Mesendoderm (in vitro differentiated cells): Measurements from ENCODE around the gene DPM2. TPM values are rescaled to one million over a fixed set of nuclear protein-coding genes. Genes with fewer than 3 reads are reported as not detected.
A peak's percentile ranks its signal among the peaks of the same experiment; 100 is the strongest.

Experiments
- DNase-seq: peaks from one replicate; pipeline ENCODE4 v3.0.0; 2013
- H2AK5ac ChIP-seq: 2 replicates; pipeline ENCODE4 v1.6.1; 2013; ENCODE audit warnings: low read length, inconsistent platforms
- H2BK120ac ChIP-seq: 2 replicates; pipeline ENCODE4 v1.6.1; 2013; ENCODE audit warnings: low read depth, mild to moderate bottlenecking, low read length, moderate library complexity, mixed read lengths
- H2BK15ac ChIP-seq: replicated peaks from 2 replicates; pipeline ENCODE4 v1.6.1; 2013; ENCODE audit warnings: low read depth, mild to moderate bottlenecking, moderate library complexity
- H2BK5ac ChIP-seq: 2 replicates; pipeline ENCODE4 v1.6.1; 2013; ENCODE audit warnings: low read length, inconsistent platforms
- H3K18ac ChIP-seq: 2 replicates; pipeline ENCODE4 v1.6.1; 2013; ENCODE audit warnings: mild to moderate bottlenecking, low read length, mixed read lengths
- H3K23ac ChIP-seq: one replicate; pipeline ENCODE4 v1.6.1; 2013; ENCODE audit warnings: low read length
- H3K27ac ChIP-seq: 2 replicates; pipeline ENCODE4 v1.5.1; 2013; ENCODE audit warnings: low read depth, mild to moderate bottlenecking, inconsistent platforms, low read length, moderate library complexity
- H3K27me3 ChIP-seq: 2 replicates; pipeline ENCODE4 v1.6.1; 2013; ENCODE audit warnings: low read length, control low read depth, mild to moderate bottlenecking, inconsistent platforms; ENCODE audit not compliant: insufficient read depth, poor library complexity
- H3K36me3 ChIP-seq: 2 replicates; pipeline ENCODE4 v1.6.1; 2013; ENCODE audit warnings: low read length, inconsistent platforms; ENCODE audit not compliant: control insufficient read depth, insufficient read depth
- H3K4ac ChIP-seq: one replicate; pipeline ENCODE4 v1.6.1; 2013; ENCODE audit warnings: low read depth, mild to moderate bottlenecking, low read length, moderate library complexity
- H3K4me1 ChIP-seq: 2 replicates; pipeline ENCODE4 v1.6.1; 2013; ENCODE audit warnings: low read depth, low read length, inconsistent platforms; ENCODE audit not compliant: control insufficient read depth
- H3K4me2 ChIP-seq: 2 replicates; pipeline ENCODE4 v1.6.1; 2013; ENCODE audit warnings: low read length
- H3K4me3 ChIP-seq: 2 replicates; pipeline ENCODE4 v1.5.1; 2013; ENCODE audit warnings: mild to moderate bottlenecking, low read length
- H3K56ac ChIP-seq: one replicate; pipeline ENCODE4 v1.6.1; 2013; ENCODE audit warnings: low read length
- H3K79me1 ChIP-seq: 2 replicates; pipeline ENCODE4 v1.6.1; 2013; ENCODE audit warnings: low read length, inconsistent platforms
- H3K79me2 ChIP-seq: 2 replicates; pipeline ENCODE4 v1.6.1; 2013; ENCODE audit warnings: mild to moderate bottlenecking, low read length; ENCODE audit not compliant: control insufficient read depth, insufficient read depth
- H3K9ac ChIP-seq: 2 replicates; pipeline ENCODE4 v1.6.1; 2013; ENCODE audit warnings: low read length, inconsistent platforms
- H4K5ac ChIP-seq: one replicate; pipeline ENCODE4 v1.6.1; 2013; ENCODE audit warnings: low read length
- H4K8ac ChIP-seq: one replicate; pipeline ENCODE4 v1.6.1; 2013; ENCODE audit warnings: low read depth, mild to moderate bottlenecking, control low read depth, low read length, moderate library complexity
- WGBS: extraction: QIAGEN DNeasy Blood & Tissue Kit; methylation state at CpG from one replicate; pipeline ENCODE4 v1.1.7; 2013; ENCODE audit warnings: low lambda C conversion rate, missing lambda C conversion rate; ENCODE audit not compliant: insufficient coverage; ENCODE audit errors: extremely low coverage; 5-methylcytosine and 5-hydroxymethylcytosine counted together
- polyA plus RNA-seq, 2 experiments: library from polyadenylated mRNA; stranded (reverse); fragments of 200-250 nt; gene quantifications; one replicate each; pipeline ENCODE4 v1.2.3, GENCODE V29; 2013

Gene DPM2, protein sequence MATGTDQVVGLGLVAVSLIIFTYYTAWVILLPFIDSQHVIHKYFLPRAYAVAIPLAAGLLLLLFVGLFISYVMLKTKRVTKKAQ
- polyA plus RNA-seq (2013, experiment 1 of 2), result 31.9 TPM
- polyA plus RNA-seq (2013, experiment 2 of 2), result 33.2 TPM

DNA sequence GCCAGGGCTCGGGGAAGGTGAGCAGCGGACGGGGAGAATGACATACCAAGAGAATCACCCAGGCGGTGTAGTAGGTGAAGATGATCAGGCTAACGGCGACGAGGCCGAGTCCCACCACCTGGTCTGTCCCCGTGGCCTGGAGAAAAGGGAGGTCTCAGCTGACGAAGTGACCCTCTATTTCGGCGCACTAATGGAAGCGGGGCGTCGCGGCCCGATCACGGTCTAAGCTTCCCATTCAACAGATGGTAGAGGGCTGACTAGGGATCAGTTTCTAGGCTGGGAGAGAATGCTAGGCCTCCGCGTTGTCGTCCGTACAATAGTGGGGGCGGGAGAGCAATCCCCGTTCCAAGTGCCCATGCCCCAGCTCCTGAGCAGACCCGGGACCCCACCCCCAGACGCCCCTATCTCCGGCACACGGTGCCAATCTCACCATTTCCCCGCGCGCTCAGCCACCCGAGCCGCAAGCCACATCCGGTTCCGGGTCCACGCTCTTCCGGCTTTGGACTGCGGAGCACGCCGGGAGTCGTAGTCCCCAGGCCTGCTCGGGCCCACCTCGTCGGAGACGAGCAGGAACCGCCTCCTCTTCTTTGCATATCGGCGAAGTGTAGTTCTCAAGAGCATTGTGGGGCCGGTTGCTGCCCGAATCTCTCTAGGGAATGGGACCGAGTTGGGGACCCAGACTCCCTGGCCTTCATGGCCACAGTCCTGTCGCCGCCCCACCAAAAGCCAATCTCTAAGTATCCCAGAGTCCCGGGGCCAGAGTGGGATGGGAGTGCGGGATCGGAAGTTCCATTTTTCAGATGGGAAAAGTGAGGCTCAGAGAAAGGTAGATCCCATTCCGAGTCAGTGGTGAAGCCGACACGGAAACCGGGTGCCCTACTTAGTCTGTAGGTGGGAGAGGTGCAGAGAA is at the start of gene DPM2:
TSS of gene DPM2 (minus strand) at position 467 of the 910 bp plus-strand sequence. CDS start at position 433, 34 bp downstream.
- Histone ChIP-seq H2AK5ac (peak within 1 kb of the TSS; percentile 12), H3K4me1 (peaks cover 5% of the 10 kb centered on the region), H3K4me2 (peak within 1 kb of the TSS; percentile 96), H2BK120ac (no peak within 1 kb of the TSS), H3K23ac (no peak within 1 kb of the TSS), H2BK5ac (no peak within 1 kb of the TSS), H2BK15ac (no peak within 1 kb of the TSS), H3K36me3 (peaks cover 3% of the 10 kb centered on the region), H3K79me1 (peaks cover 19% of the 10 kb centered on the region), H3K4ac (peak within 1 kb of the TSS; percentile 67), H4K8ac (no peak within 1 kb of the TSS), H3K4me3 (peak within 1 kb of the TSS; percentile 71), H4K5ac (no peak within 1 kb of the TSS), H3K9ac (peak within 1 kb of the TSS; percentile 85), H3K18ac (peak within 1 kb of the TSS; percentile 31), H3K27ac (peak within 1 kb of the TSS; percentile 9), H3K27me3 (no peaks in the 10 kb centered on the region), H3K79me2 (peaks cover 8% of the 10 kb centered on the region), H3K56ac (peak within 1 kb of the TSS; percentile 86)
- peak; percentile 96 for DNase-seq
- WGBS, result no CpG with 5 or more reads among the region's 60 CpGs

DNA sequence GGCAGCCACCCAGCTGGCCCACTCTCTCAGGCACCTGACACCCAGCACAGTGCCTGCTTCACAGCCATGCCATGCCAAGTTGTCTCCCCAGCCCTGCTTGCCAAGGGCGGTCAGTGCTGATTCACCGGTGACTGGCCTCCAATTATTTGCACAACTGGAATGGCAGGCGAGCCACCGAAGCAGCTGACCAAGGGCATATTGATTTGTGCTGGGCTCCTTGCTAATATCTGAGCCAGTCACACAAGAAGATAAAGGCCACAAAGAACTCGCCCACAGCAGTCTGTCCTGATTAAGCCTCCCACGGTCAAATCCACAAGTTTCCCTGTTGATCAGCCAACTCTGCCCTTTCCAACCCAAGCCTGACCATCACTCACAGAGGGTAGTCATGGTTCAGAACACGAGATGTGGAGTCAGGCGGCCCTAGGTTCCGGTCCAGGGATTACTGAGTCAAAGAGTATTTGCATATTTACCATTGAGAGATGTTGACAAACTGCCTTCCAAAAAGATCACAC is 49.5 kb upstream of the DPM2 start:
- no peaks in the 10 kb centered on the region for H3K4me1 ChIP-seq
- no peak overlapping the region for H4K8ac ChIP-seq
- no peak overlapping the region for H3K9ac ChIP-seq
- no peak overlapping the region for H2BK15ac ChIP-seq
- H3K4me2 ChIP-seq, result no peak overlapping the region
- H4K5ac ChIP-seq, result no peak overlapping the region
- no peak overlapping the region for H3K23ac ChIP-seq
- no peak overlapping the region for H3K4ac ChIP-seq
- no peak overlapping the region for H3K27ac ChIP-seq
- no peak overlapping the region for H2BK120ac ChIP-seq
- no peaks in the 10 kb centered on the region for H3K79me1 ChIP-seq
- H3K36me3 ChIP-seq, result no peaks in the 10 kb centered on the region
- H3K27me3 ChIP-seq, result no peaks in the 10 kb centered on the region
- no peak for DNase-seq
- no peak overlapping the region for H3K18ac ChIP-seq
- no CpG with 5 or more reads among the region's 9 CpGs for WGBS
- no peak overlapping the region for H3K4me3 ChIP-seq
- H3K56ac ChIP-seq, result no peak overlapping the region
- H2AK5ac ChIP-seq, result no peak overlapping the region
- no peak overlapping the region for H2BK5ac ChIP-seq
- H3K79me2 ChIP-seq, result no peaks in the 10 kb centered on the region

DNA sequence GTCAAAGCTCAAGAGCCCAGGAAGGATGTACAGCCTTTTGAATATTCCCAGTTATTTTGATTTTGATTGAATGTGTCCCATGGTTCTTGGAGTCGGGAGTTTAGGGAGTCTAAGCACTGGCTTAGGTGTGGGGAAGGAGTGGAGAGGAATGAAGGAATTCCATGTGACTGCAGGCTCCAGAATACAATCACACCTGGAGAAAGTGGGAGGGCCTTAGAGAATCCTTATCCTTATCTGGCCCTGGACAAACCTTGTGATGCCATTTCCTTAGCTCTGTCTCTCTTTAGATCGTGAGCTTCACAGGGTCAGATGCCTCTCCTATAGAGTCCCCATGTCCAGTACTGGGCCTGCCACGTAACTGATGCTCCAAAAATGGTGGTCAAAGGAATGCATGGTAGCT is 47.4 kb upstream of the DPM2 start:
- no CpG with 5 or more reads among the region's 3 CpGs for WGBS
- peak; percentile 61 for DNase-seq

DNA sequence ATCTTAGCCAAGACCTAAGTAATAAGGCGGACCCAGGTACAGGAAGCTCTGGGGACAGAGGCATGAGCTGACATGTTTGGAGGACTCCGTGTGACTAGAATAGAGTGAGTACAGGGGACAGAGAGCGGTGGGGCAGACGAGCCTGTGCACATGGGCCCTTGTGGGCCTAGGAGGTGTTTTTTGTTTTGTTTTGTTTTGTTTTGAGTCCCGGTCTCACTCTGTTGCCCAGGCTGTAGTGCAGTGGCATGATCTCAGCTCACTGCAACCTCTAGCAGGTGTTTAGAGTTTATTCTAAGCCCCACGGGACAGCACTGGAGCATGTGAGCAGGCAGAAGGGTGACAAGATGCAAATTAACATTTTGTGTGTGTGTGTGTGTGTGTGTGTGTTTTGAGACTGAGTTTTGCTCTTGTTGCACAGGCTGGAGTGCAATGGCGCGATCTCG is 46.2 kb upstream of the DPM2 start:
- Histone ChIP-seq H3K18ac (no peak overlapping the region), H4K8ac (no peak overlapping the region)
- no CpG with 5 or more reads among the region's 9 CpGs for WGBS

More for the DNA sequence above, 47.4 kb upstream of the DPM2 start:
- H2AK5ac ChIP-seq, result no peak overlapping the region
- H3K4me3 ChIP-seq, result no peak overlapping the region
- no peaks in the 10 kb centered on the region for H3K27me3 ChIP-seq
- H3K4me1 ChIP-seq, result peaks cover 4% of the 10 kb centered on the region
- H2BK120ac ChIP-seq, result no peak overlapping the region
- no peak overlapping the region for H4K5ac ChIP-seq
- no peak overlapping the region for H2BK5ac ChIP-seq
- no peaks in the 10 kb centered on the region for H3K36me3 ChIP-seq
- no peak overlapping the region for H3K56ac ChIP-seq
- H3K79me2 ChIP-seq, result peaks cover under 1% of the 10 kb centered on the region
- no peak overlapping the region for H3K9ac ChIP-seq
- H3K4me2 ChIP-seq, result no peak overlapping the region
- no peak overlapping the region for H3K4ac ChIP-seq
- no peak overlapping the region for H2BK15ac ChIP-seq
- H4K8ac ChIP-seq, result no peak overlapping the region
- no peaks in the 10 kb centered on the region for H3K79me1 ChIP-seq
- H3K18ac ChIP-seq, result no peak overlapping the region
- no peak overlapping the region for H3K27ac ChIP-seq
- no peak overlapping the region for H3K23ac ChIP-seq

DNA sequence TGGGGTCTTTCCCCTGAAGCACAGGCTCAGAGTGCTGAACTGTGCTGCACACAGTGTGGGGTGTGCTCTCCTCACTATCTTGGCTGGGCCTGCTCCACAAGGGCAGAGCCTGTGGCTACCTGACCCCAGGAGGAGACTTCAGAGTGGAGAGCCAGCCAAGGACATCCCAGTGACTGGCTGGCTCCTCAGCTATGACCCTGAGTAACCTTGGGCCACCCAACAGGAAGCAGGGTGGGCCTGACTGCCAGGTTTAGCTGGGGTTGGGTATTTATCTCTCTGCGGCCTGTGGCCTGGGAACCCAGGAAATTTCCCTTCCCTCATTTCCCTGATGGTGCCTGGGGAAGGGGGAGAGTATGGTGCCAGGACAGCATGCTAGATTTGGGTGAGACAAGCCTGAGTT is 45.3 kb upstream of the DPM2 start:
- Histone ChIP-seq H3K4me2 (no peak overlapping the region), H4K5ac (no peak overlapping the region), H3K36me3 (no peaks in the 10 kb centered on the region), H4K8ac (no peak overlapping the region), H3K9ac (no peak overlapping the region), H3K4ac (no peak overlapping the region), H3K56ac (peak overlapping the region; percentile 64), H3K79me2 (peaks cover 17% of the 10 kb centered on the region), H2BK120ac (no peak overlapping the region), H2AK5ac (no peak overlapping the region), H2BK5ac (no peak overlapping the region), H3K27me3 (no peaks in the 10 kb centered on the region), H3K4me3 (no peak overlapping the region), H3K27ac (no peak overlapping the region), H2BK15ac (no peak overlapping the region), H3K18ac (no peak overlapping the region), H3K79me1 (peaks cover 8% of the 10 kb centered on the region), H3K4me1 (peaks cover 4% of the 10 kb centered on the region), H3K23ac (peak overlapping the region; percentile 80)
- DNase-seq, result no peak
- no CpG with 5 or more reads among the region's 1 CpG for WGBS

More for the DNA sequence above, 46.2 kb upstream of the DPM2 start:
- Histone ChIP-seq H3K4me3 (no peak overlapping the region), H3K23ac (no peak overlapping the region), H2BK15ac (no peak overlapping the region), H3K4ac (no peak overlapping the region), H3K27me3 (no peaks in the 10 kb centered on the region), H3K79me1 (peaks cover 5% of the 10 kb centered on the region), H2BK5ac (no peak overlapping the region), H3K56ac (no peak overlapping the region), H3K4me2 (no peak overlapping the region), H4K5ac (no peak overlapping the region), H3K4me1 (peaks cover 4% of the 10 kb centered on the region), H3K27ac (no peak overlapping the region), H3K36me3 (no peaks in the 10 kb centered on the region), H3K79me2 (peaks cover 10% of the 10 kb centered on the region), H2BK120ac (no peak overlapping the region), H3K9ac (no peak overlapping the region), H2AK5ac (no peak overlapping the region)
- no peak for DNase-seq
